Measurements from ENCODE around the gene P2RY8.
"Not testable (repeated sequence)": the region's sequence is repeated elsewhere in the genome, so short reads cannot be mapped to it uniquely, and the experiment has no call there.

P2RY8 gene

GRCh38 chrX:1444561-1445500 lies 92.2 kb downstream of the P2RY8 start:
- no peak for DNase-seq (ENCODE audit: low read depth)

DNA sequence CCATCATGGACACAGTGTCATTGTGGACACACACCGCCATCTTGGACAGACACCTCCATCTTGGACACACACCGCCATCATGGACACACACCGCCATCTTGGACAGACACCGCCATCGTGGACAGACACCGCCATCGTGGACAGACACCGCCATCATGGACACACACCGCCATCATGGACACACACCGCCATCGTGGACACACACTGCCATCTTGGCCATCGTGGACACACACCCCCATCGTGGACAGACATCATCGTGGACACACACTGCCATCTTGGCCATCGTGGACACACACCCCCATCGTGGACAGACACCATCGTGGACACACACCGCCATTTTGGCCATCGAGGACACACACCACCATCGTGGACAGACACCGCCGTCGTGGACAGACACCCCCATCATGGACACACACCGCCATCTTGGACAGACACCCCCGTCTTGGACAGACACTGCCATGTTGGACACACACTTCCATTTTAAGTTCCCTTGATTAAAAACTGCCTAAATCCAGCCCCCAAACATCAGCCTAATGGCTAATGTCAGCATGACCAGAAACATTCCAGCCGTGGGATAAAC lies 93.4 kb downstream of the P2RY8 start:
- DNase-seq (ENCODE audit: low read depth) = no peak

DNA sequence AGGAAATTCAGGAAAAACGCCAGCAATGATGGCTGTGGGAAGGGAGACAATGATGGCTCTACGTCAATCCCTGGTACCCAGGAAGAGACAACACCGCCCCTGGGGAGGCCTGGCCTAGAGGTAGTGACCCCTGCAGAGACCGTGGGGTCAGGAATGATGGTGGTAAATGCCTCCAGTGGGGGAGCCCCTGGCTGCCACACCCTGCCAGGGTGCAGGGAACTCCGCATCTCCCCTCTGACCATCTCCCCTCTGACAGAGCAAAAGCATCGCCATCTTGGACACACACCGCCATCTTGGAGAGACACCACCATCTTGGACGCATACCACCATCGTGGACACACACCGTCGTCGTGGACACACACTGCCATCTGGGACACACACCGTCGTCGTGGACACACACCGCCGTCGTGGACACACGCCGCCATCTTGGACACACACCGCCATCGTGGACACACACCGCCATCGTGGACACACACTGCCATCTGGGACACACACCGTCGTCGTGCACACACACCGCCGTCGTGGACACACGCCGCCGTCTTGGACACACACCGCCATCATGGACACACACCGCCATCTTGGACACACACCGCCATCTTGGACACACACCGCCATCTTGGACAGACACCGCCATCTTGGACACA lies 94.1 kb downstream of the P2RY8 start:
- no peak for DNase-seq (ENCODE audit: low read depth)

- DNase-seq (ENCODE audit: low read depth) = no peak
These were observed 94.8 kb downstream of the P2RY8 start for GRCh38 chrX:1442016-1442665.

DNA sequence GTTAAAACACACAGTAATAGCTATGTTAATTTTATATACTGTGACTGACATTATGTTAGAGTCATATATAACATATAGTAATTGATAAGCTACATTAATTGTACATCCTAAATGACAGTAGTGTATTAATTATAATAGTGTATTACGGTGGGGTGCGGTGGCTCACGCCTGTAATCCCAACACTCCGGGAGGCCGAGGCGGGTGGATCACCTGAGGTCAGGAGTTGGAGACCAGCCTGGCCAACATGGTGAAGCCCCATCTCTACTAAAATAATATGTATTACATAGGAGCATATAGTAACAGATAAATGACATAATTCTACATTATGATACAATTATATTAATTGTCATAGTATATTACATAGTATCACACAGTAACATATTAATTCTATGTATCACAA lies 96.5 kb downstream of the P2RY8 start:
- no peak for DNase-seq (ENCODE audit: low read depth)

GRCh38 chrX:1435241-1435895 lies 101.6 kb downstream of the P2RY8 start:
- DNase-seq (ENCODE audit: low read depth) = no peak

- no peak for DNase-seq (ENCODE audit: low read depth)
These were observed 102.1 kb downstream of the P2RY8 start for GRCh38 chrX:1434871-1435240.

- DNase-seq (ENCODE audit: low read depth) = no peak
These were observed 103.2 kb downstream of the P2RY8 start for GRCh38 chrX:1433646-1434357.

- DNase-seq (ENCODE audit: low read depth) = no peak
These were observed 106.5 kb downstream of the P2RY8 start for GRCh38 chrX:1430451-1430850.

DNA sequence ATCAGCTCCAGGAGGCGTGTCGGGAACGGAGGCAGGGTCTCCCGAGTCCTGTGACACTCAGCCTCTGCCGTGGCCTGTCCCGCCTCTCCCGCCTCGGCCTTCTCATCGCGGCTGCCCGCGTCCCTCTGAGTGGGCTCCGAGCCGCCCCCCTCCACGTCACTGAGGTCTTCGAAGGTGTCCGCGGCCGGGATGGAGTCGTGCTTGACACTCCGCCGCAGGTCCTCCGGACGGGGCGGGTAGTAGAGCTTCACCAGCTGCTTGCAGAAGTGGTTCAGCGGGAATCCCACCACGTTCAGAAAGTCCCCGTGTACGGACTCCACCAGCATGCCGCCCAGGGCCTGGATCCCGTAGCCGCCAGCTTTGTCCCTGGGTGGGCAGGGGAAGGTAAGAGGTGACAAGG lies 109.2 kb downstream of the P2RY8 start:
- DNase-seq (ENCODE audit: low read depth) = no peak

DNA sequence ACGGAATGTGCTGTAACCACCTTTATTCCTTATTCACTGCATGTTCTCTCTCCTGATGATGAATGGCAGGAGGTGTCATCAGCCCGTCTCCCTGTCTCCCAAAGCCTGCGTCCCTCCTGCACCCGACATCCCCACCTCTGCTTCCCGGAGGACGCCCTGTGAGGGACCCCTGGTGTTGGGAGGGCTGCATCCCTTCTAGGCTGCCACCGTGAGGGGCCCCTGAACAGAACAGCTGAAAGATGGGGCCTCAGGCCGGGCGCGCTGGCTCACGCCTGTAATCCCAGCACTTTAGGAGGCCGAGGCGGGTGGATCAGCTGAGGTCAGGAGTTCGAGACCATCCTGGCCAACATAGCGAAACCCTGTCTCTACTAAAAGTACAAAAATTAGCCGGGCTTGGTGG lies 110.7 kb downstream of the P2RY8 start:
- DNase-seq (ENCODE audit: low read depth) = not testable (repeated sequence)

GRCh38 chrX:1425381-1425780 lies 111.6 kb downstream of the P2RY8 start:
- no peak for DNase-seq (ENCODE audit: low read depth)

DNA sequence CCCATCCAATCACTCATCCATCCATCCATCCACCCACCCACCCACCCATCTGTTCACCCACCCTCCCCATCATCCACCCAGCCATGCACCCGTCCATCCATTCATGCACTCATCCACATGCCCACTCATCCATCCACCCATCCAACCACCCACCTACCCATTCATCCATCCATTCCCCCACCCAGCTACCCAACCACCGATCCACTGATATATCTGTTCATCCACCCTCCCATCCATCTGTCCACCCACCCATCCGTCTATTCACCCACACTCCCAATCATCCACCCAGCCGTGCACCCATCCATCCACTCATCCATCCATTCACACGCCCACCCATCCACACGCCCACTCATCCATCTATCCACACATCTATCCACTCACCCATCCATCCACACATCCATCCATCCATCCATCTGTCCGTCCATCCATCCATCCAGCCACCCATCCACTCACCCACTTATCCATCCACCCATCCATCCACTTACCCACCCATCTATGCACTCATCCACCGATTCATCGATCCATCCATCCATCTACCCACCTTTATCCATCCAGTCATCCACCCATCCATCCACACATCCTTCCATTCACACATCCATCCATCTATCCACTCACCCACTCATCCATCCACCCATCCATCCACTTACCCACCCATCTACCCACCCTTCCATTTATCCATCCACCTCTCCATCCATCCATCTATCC lies 112.7 kb downstream of the P2RY8 start:
- no peak for DNase-seq (ENCODE audit: low read depth)

DNA sequence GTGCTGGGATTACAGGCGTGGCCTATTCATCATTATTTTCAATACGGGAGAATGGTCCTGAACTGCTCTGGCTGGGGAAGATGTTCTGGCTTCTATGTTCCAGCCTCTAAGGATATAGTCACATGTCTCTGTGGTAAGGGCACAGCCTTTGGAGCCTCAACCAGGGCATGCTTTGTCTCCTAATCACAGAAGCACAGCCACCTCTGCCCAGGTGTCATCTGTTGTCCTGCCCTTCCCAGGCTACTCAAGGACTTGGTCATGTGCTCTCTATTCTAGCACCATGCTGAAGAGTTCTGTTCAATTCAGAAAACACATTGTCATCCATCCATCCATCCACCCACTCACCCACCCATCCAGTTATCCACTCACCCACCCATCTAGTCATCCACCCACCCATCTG lies 113.8 kb downstream of the P2RY8 start:
- DNase-seq (ENCODE audit: low read depth) = no peak

DNA sequence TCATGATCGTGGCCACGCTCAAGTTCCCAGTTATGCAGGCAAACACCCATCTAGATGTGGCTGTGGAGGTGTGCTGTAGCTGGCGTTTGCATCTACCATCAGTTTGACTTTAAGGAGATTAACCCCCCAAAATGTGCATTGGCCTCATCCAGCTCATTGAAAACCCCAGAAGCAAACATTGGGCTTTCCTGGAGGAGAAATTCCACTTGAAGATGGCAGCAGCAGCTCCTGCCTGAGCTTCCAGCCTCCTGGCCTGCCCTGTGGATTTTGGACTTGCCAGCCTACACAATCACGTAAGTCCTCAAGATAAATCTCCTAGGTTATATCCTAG lies 114.9 kb downstream of the P2RY8 start:
- no peak for DNase-seq (ENCODE audit: low read depth)

DNA sequence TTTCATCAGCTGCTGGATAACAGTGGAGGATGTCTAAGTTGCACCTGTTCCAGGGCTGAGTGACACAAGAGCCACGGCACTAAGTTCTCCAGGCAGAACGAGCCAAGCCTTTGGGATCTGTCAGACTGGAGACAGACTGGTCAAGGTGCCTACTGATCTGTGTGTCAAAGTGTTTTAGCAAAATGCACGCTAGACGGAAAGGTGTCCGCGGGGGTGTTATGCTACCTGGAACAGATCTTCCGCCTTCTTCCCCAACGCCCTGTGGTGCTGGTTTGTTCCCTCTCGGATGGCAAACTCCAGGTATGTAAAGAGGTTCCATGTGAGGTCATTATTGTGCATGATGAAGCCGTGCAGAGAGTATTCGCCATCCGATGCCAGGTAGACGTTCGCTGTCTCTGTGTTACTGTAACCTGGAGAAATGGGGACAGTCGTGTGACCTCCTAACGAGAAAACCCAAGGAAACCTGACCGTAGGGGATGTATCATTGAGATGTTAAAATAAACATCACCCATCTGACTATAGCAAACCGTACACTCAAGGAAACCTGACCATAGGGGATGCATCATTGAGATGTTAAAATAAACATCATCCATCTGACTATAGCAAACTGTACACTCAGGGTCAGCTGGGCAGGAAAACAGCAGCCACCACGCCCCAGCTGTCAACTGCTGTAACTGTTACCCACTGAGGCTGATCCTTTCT lies 115.4 kb downstream of the P2RY8 start:
- no peak for DNase-seq (ENCODE audit: low read depth)

DNA sequence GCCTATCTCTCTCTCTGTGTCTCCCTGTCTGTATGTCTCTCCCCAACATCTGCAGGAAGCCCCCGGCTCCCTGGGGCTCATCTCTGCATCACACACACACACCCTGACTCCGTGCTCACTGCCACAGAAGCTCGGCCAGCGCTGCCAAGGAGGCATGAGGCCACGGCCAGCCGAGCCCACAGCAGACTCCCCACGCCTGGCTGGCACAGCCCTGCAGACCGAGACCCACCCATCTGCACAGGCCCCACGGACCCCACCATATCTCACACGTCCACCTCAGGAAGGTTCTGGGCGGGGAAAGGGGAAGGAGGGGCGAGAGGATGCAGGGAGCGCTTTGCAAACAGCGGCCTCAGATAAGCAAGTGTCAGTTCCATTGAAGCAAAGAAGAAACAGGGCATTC lies 116.6 kb downstream of the P2RY8 start:
- DNase-seq (ENCODE audit: low read depth) = no peak

GRCh38 chrX:1419545-1420355 lies 117.2 kb downstream of the P2RY8 start:
- no peak for DNase-seq (ENCODE audit: low read depth)

DNA sequence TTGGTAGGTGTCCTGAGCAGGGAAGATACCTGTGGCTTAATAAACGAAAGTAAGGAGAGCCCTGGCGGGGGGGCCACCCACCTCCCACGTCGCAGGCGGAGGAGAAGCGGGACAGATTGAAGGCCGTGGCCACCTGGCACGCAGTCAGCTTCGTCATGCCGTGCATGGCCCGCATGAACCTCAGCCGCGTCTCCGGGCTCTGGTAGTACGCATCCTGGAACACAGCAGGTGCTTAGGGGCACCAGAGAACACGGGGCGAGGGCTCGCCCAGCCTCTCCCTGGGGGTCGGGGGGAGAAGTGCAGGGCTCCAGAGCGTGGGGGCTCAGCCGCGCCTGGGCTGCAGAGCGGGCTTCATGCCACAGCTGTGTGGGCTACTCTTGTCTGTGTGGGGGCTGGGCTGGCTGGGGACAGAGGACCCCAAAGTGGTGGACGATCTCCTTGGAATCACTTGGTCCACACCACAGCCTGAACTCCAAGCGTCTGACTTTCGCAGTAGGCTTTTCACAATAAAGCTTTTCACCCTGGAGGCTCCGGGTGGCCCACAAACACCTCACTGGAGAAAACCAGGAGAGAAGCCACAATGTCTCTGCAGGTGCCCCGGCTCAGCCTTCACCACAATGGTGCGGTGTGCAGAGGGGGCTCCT lies 118.0 kb downstream of the P2RY8 start:
- DNase-seq (ENCODE audit: low read depth) = no peak
